Fibroblast of gingiva (primary cell): ENCODE results near the gene MISP3.

Experiments
- DNase-seq: peaks from one replicate; pipeline ENCODE4 v3.0.0-alpha.2; 2011; ENCODE audit warnings: low read depth

Gene MISP3

GRCh38 chr19:14102756-14103155, 30.2 kb downstream of the MISP3 start:
- no peak for DNase-seq

- no peak for DNase-seq
Observed at GRCh38 chr19:14103310-14103709, 30.7 kb downstream of the MISP3 start.

GRCh38 chr19:14105680-14106079, 33.1 kb downstream of the MISP3 start:
- no peak for DNase-seq

- DNase-seq: no peak
Observed at GRCh38 chr19:14106840-14107239, 34.3 kb downstream of the MISP3 start.

- DNase-seq: no peak
Observed at GRCh38 chr19:14107581-14108461, 35.2 kb downstream of the MISP3 start.

- no peak for DNase-seq
Observed at GRCh38 chr19:14110650-14111049, 38.1 kb downstream of the MISP3 start.

GRCh38 chr19:14111486-14111885, 38.9 kb downstream of the MISP3 start:
- no peak for DNase-seq

- DNase-seq: no peak
Observed at GRCh38 chr19:14112051-14112808, 39.6 kb downstream of the MISP3 start.

GRCh38 chr19:14112809-14113385, 40.3 kb downstream of the MISP3 start:
- DNase-seq: no peak

GRCh38 chr19:14113762-14114414, 41.3 kb downstream of the MISP3 start:
- no peak for DNase-seq

- DNase-seq: no peak
Observed at GRCh38 chr19:14114439-14114838, 41.9 kb downstream of the MISP3 start.

GRCh38 chr19:14114854-14115253, 42.3 kb downstream of the MISP3 start:
- DNase-seq: no peak

GRCh38 chr19:14115756-14116155, 43.2 kb downstream of the MISP3 start:
- DNase-seq: no peak

GRCh38 chr19:14116525-14116917, 43.9 kb downstream of the MISP3 start:
- no peak for DNase-seq

GRCh38 chr19:14116918-14117578, 44.5 kb downstream of the MISP3 start:
- no peak for DNase-seq

GRCh38 chr19:14117668-14118164, 45.1 kb downstream of the MISP3 start, which contains the start of gene PRKACA:
TSS of gene PRKACA (minus strand) at chr19:14117762. CDS start at chr19:14117547, 215 bp downstream.
- peak; percentile 100 for DNase-seq

GRCh38 chr19:14118165-14119051, 45.8 kb downstream of the MISP3 start:
- peak; percentile 97 for DNase-seq

GRCh38 chr19:14119146-14119545, 46.6 kb downstream of the MISP3 start:
- peak; percentile 15 for DNase-seq

- no peak for DNase-seq
Observed at GRCh38 chr19:14119644-14120496, 47.3 kb downstream of the MISP3 start.

- no peak for DNase-seq
Observed at GRCh38 chr19:14120497-14120780, 47.9 kb downstream of the MISP3 start.
